ENCODE results near the gene PABPC1L. TPM values are rescaled to one million over a fixed set of nuclear protein-coding genes. Genes with fewer than 3 reads are reported as not detected.

Gene PABPC1L
- total RNA-seq, 1 experiment from 2014 or later: 83.5 TPM

DNA sequence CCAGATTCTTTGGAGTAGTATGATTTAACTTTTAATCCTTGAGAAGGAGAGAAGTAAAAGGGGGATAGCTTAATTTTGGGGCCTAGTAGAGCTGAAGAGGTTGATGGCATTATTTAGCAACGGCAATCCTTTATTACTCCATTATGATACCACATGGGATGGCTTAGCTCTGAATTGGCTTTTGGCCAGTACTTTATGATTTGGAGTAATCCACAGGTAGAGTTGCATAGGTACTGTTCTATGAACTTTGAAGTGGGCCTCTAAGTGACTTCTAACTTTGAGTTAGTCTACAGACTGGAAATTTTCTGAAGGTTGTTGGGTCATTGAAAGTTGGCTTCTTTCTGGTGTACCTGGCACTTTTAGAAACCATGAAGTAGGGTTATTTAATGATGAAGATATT, 12.7 kb upstream of the PABPC1L start:
- WGBS (ENCODE audit: extremely low coverage, insufficient read length, low lambda C conversion rate): no CpG with 5 or more reads among the region's 1 CpG
- TF ChIP-seq, protein P1, sequence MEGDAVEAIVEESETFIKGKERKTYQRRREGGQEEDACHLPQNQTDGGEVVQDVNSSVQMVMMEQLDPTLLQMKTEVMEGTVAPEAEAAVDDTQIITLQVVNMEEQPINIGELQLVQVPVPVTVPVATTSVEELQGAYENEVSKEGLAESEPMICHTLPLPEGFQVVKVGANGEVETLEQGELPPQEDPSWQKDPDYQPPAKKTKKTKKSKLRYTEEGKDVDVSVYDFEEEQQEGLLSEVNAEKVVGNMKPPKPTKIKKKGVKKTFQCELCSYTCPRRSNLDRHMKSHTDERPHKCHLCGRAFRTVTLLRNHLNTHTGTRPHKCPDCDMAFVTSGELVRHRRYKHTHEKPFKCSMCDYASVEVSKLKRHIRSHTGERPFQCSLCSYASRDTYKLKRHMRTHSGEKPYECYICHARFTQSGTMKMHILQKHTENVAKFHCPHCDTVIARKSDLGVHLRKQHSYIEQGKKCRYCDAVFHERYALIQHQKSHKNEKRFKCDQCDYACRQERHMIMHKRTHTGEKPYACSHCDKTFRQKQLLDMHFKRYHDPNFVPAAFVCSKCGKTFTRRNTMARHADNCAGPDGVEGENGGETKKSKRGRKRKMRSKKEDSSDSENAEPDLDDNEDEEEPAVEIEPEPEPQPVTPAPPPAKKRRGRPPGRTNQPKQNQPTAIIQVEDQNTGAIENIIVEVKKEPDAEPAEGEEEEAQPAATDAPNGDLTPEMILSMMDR (conservative IDR thresholded peaks at IDR 0.05): no peak
- Histone ChIP-seq H3K79me2 (ENCODE audit: insufficient read depth, low read length) (peaks cover 45% of the 10 kb centered on the region), H4K5ac (ENCODE audit: insufficient read length, low read depth, low read length) (no peak overlapping the region), H3K4ac (ENCODE audit: low read depth, low read length) (no peak overlapping the region), H4K91ac (ENCODE audit: insufficient read length, low read depth, low read length) (no peak overlapping the region), H2BK5ac (ENCODE audit: insufficient read length, low read length) (no peak overlapping the region), H3K9me3 (ENCODE audit: control insufficient read depth, low read depth, low read length) (no peaks in the 10 kb centered on the region), H3K14ac (ENCODE audit: insufficient read depth, low read length) (no peak overlapping the region), H3K23me2 (ENCODE audit: insufficient read length, low read depth, low read length, poor library complexity, severe bottlenecking) (no peaks in the 10 kb centered on the region), H3T11ph (ENCODE audit: low read length) (no peak overlapping the region), H3K27me3 (ENCODE audit: insufficient read depth, low read length) (no peaks in the 10 kb centered on the region), H3K4me1 (ENCODE audit: insufficient read depth, low read length) (peaks cover 3% of the 10 kb centered on the region; the same call in 1 of the 2 replicates), H4K8ac (replicated peaks; ENCODE audit: insufficient read length, low read depth, low read length) (no peak overlapping the region), H3K79me1 (ENCODE audit: insufficient read depth, low read depth, low read length, poor library complexity, severe bottlenecking) (peaks cover 11% of the 10 kb centered on the region), H2AFZ (ENCODE audit: low read length) (no peak overlapping the region), H4K20me1 (ENCODE audit: control insufficient read depth, insufficient read depth, insufficient read length) (no peaks in the 10 kb centered on the region), H2BK20ac (ENCODE audit: low read depth, low read length, poor library complexity, severe bottlenecking) (no peak overlapping the region), H3K4me2 (ENCODE audit: insufficient read depth, insufficient read length, low read length) (no peak overlapping the region), H2AK5ac (ENCODE audit: insufficient read length, low read length) (no peak overlapping the region), H3K27ac (ENCODE audit: insufficient read length, low read depth, low read length) (no peak overlapping the region), H2BK120ac (ENCODE audit: low read depth, low read length, poor library complexity, severe bottlenecking) (no peak overlapping the region), H3K18ac (ENCODE audit: insufficient read length, low read depth, low read length) (no peak overlapping the region), H2BK15ac (ENCODE audit: low read depth, low read length) (no peak overlapping the region), H3K9ac (ENCODE audit: extremely low read depth, insufficient read length, low read length) (no peak overlapping the region), H3K56ac (ENCODE audit: insufficient read length, low read depth, low read length) (no peak overlapping the region), H3K23ac (ENCODE audit: insufficient read length, low read depth, low read length) (no peak overlapping the region), H2BK12ac (ENCODE audit: insufficient read length, low read depth, low read length) (no peak overlapping the region)
- Mint-ChIP-seq H3K27ac (no peak overlapping the region; a peak in 1 of 7 replicates), H3K36me3 (ENCODE audit: insufficient read depth in 1 of 3, low read depth in 3 of 3) (peaks cover 6 to 21% (median 11%) of the 10 kb centered on the region in 3 experiments), H3K4me1 (peaks cover 2 to 8% of the 10 kb centered on the region in 2 experiments; a peak in 3 of 4 replicates), H3K9me3 (no peaks in the 10 kb centered on the region), H3K27me3 (ENCODE audit: low read depth) (no peaks in the 10 kb centered on the region), H3K4me3 (no peak overlapping the region)
- DNase-seq: no peak
